Dedifferentiated amniotic fluid mesenchymal stem cell (primary cell): ENCODE results near the gene RAPGEF2.
"Not testable (repeated sequence)": the region's sequence is repeated elsewhere in the genome, so short reads cannot be mapped to it uniquely, and the experiment has no call there.

Source experiments
- DNase-seq: peaks from one replicate; pipeline ENCODE4 v3.0.0-alpha.2; 2016; ENCODE audit errors: extremely low spot score

The RAPGEF2 gene

GRCh38 chr4:159097785-159098184 lies 5.1 kb upstream of the RAPGEF2 start:
- no peak for DNase-seq

- DNase-seq, result no peak
These were observed 4.3 kb upstream of the RAPGEF2 start for GRCh38 chr4:159098482-159099127.

- no peak for DNase-seq
These were observed 774 bp upstream of the RAPGEF2 start for GRCh38 chr4:159101988-159102621.

- no peak for DNase-seq
These were observed 608 bp downstream of the RAPGEF2 start for GRCh38 chr4:159103384-159103990.

- no peak for DNase-seq
These were observed 2.0 kb downstream of the RAPGEF2 start for GRCh38 chr4:159104694-159105414.

GRCh38 chr4:159105761-159106243 lies 2.9 kb downstream of the RAPGEF2 start:
- no peak for DNase-seq

GRCh38 chr4:159106636-159107035 lies 3.8 kb downstream of the RAPGEF2 start:
- no peak for DNase-seq

GRCh38 chr4:159107203-159107925 lies 4.5 kb downstream of the RAPGEF2 start:
- DNase-seq, result no peak

GRCh38 chr4:159108124-159108523 lies 5.2 kb downstream of the RAPGEF2 start:
- DNase-seq, result no peak

GRCh38 chr4:159110961-159111360 lies 8.1 kb downstream of the RAPGEF2 start:
- no peak for DNase-seq

GRCh38 chr4:159111416-159111815 lies 8.5 kb downstream of the RAPGEF2 start:
- DNase-seq, result no peak

- DNase-seq, result not testable (repeated sequence)
These were observed 10.5 kb downstream of the RAPGEF2 start for GRCh38 chr4:159113366-159113765.

GRCh38 chr4:159116098-159116497 lies 13.2 kb downstream of the RAPGEF2 start:
- DNase-seq, result not testable (repeated sequence)

- DNase-seq, result not testable (repeated sequence)
These were observed 13.8 kb downstream of the RAPGEF2 start for GRCh38 chr4:159116693-159117092.

- DNase-seq, result no peak
These were observed 14.7 kb downstream of the RAPGEF2 start for GRCh38 chr4:159117564-159117963.

GRCh38 chr4:159117968-159118367 lies 15.1 kb downstream of the RAPGEF2 start:
- DNase-seq, result no peak

- DNase-seq, result no peak
These were observed 18.5 kb downstream of the RAPGEF2 start for GRCh38 chr4:159121371-159121770.

GRCh38 chr4:159126716-159127115 lies 23.8 kb downstream of the RAPGEF2 start:
- DNase-seq, result no peak

GRCh38 chr4:159127745-159128518 lies 25.1 kb downstream of the RAPGEF2 start:
- DNase-seq, result no peak

GRCh38 chr4:159129814-159130550 lies 27.1 kb downstream of the RAPGEF2 start:
- no peak for DNase-seq
